HG03159 (cell line): Measurements from ENCODE around the gene SEPTIN7.
"Not testable (repeated sequence)": the region's sequence is repeated elsewhere in the genome, so short reads cannot be mapped to it uniquely, and the experiment has no call there.

Source experiments
- ATAC-seq: cut with Tn5 transposase; IDR thresholded peaks from one replicate; pipeline ENCODE4 v1.9.1; 2021; ENCODE audit warnings: mild to moderate bottlenecking, moderate library complexity; ENCODE audit not compliant: unreplicated experiment

The SEPTIN7 gene

DNA sequence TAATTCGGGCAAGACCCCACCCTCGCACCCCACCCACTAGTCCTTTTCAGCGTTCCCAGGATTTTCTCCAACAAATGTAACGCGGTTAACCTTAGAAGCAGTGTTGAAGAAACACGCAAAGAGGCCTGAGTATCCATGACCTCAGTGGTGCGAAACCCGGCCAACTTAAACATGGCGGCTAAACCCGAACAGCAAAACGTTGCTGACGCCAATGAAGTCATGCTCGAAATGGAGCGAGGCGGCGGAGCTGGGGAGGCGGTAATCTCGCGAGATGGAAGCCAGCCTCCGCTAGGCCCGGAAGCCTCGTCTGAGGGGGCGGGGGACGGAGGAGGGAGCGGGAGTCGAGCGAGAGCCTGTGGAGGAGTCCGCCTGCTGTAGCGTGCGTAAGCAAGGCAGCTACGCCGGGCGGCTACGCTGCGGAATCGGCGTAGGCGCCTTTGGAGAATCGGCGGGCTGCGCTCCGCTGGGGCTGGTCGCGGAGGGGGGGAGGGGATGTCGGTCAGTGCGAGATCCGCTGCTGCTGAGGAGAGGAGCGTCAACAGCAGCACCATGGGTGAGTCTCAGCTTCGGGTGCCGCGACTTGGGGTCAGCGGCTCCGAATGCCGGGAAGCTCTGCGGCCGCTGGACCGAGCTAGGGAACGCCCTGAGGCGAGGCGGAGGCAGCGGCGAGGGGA, at the start of gene SEPTIN7:
SEPTIN7 (plus strand) TSS at position 340 of the 674 bp plus-strand sequence; CDS start at position 493, 153 bp downstream.
- ATAC-seq, result peak; percentile 86

- no peak for ATAC-seq
These were observed 48.1 kb upstream of the SEPTIN7 start for GRCh38 chr7:35752742-35753141.

GRCh38 chr7:35753761-35754603, 46.9 kb upstream of the SEPTIN7 start:
- no peak for ATAC-seq

- ATAC-seq, result no peak
These were observed 46.1 kb upstream of the SEPTIN7 start for GRCh38 chr7:35754741-35755140.

- no peak for ATAC-seq
These were observed 45.1 kb upstream of the SEPTIN7 start for GRCh38 chr7:35755711-35756110.

DNA sequence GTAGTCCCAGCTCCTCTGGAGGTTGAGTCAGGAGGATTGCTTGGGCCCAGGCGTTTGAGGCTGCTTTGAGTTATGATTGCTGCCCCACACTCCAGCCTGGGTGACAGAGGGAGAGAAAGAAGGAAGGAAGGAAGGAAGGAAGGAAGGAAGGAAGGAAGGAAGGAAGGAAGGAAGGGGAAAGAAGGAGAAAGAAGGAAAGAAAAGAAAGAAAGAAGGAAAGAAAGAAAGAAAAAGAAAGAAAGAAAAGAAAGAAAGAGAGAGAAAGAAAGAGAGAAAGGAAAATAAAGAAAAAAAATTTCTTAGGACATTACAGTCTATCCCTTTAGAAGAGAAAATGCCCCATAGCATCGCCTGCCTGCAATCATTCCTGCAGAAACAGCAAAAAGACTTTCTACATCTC, 44.4 kb upstream of the SEPTIN7 start:
- not testable (repeated sequence) for ATAC-seq

DNA sequence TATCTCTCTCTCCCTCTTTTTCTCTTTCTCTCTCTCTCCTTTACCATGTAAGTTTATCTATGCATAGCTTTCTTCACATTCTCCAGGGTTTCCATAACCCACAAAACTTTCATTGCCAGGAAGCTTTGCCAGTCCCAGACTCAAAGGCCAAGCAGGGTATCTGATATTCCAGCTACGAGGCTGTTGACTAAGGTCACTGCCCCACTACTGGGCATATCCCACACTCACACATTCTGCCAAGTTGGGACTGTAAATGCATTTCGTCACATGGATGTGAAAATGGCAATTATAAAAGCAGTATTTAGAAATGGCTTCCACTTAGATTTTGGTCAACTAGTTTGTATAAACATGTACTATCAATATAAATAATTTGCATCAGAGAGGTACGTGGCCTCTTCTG, 43.3 kb upstream of the SEPTIN7 start:
- no peak for ATAC-seq

DNA sequence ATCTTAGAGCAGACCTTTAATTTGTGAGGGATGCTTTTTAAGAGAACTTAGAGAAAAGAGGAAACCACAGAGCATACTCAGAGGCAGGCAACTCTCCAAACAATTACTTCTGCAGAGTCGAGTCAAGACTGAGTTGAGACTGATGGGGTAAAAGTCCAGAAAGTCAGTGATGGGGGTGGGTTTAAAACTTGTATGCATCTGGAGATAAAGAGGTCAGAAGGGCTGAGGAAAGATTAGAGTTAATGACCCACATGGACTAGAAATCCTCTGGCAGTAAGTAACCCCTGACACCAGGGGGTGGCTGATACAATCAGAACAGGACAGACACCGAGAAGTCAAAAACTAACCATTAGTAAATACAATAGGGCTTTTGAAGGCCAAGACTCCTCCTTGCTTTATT, 42.4 kb upstream of the SEPTIN7 start:
- no peak for ATAC-seq

GRCh38 chr7:35760143-35760745, 40.6 kb upstream of the SEPTIN7 start:
- no peak for ATAC-seq

GRCh38 chr7:35761871-35762677, 38.8 kb upstream of the SEPTIN7 start:
- no peak for ATAC-seq

DNA sequence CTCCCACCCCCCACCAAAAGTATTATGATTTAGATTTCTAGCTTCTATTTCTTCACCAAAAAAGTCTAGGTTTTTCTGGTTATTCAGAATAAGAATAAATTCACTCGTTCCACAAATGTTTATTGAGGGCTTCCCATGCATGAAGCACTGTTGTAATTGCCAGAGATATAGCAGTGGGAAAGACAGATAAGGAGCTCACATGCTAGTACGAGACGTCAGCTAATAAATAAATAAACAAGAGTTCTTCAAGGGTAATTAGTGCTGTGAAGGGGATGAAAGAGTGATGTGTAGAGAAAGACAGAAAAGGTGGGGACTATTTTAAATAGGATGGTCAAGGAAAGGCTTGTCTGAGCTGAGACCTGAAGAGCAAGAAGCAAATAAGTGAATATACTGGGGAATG, 38.1 kb upstream of the SEPTIN7 start:
- no peak for ATAC-seq

- ATAC-seq, result no peak
These were observed 32.5 kb upstream of the SEPTIN7 start for GRCh38 chr7:35768346-35768745.

GRCh38 chr7:35771776-35772175, 29.1 kb upstream of the SEPTIN7 start:
- no peak for ATAC-seq

- ATAC-seq, result no peak
These were observed 26.9 kb upstream of the SEPTIN7 start for GRCh38 chr7:35773994-35774393.

- no peak for ATAC-seq
These were observed 24.2 kb upstream of the SEPTIN7 start for GRCh38 chr7:35776686-35777085.

DNA sequence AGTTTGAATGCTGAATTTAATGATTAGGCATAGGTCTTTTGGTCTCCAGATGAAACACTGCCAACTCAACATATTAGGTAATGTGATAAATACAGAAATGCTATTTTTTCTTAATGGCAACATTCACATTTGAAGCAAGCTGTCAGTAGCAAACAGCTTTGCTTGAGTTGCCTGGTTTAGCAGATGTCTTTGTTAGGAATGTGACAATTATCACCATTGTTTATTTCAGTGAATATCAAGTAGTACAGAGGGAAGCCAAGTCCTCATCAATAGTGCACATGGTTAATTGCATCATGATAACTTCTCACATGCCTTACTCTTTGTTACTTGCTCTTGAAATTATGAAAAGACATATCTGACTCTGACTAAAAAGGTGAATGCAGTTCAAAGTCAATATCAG, 23.7 kb upstream of the SEPTIN7 start:
- ATAC-seq, result no peak

DNA sequence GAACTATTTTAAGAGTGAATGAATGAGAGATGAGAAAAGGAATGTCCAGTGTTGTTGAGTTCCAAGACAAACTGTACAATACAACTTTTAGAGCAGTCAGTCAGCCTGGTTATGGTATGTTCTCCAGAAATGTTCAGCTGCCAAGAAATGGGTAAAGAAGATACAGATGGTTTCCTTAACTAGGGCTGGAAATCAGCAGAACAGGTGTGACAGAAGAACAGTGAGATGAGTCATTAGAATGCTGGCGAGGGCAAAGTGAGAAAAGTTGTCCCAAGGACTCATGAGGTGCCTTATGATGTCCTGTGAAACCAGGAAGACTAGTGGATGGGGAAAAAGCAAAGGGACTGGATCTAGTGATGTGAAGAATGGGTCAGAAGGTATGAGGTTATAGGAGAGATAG, 20.8 kb upstream of the SEPTIN7 start:
- no peak for ATAC-seq

- ATAC-seq, result no peak
These were observed 19.6 kb upstream of the SEPTIN7 start for GRCh38 chr7:35781200-35781701.

DNA sequence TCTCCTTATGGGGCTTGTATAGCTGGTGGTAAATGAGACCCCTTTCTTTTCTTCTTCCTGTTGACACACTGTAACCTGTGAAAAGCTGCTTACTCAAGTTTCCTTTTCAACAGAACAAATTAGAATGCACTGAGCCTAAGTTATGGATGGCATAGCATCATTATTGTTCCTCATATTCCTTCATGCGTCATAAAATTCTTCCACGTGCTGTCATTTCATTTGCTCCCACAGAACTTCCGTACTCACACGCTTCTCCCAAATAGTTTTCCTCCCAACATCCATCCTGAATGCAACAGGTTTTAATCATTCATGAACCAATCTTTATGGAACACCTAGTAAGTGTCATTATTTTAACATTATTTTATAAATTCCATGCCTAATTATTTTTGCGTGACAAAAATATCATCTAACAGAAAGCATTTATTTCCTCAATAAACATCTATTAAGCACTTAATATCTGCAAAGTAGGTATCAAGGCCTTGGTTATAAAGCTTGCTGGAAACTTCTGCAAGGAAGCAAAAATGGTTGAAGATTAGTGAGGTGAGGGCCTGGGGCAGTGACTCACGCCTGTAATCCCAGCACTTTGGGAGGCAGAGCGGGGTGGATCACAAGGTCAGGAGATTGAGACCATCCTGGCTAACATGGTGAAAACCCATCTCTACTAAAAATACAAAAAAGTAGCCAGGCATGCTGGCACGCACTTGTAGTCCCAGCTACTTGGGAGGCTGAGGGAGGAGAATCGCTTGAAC, 18.9 kb upstream of the SEPTIN7 start:
- ATAC-seq, result no peak

- ATAC-seq, result no peak
These were observed 16.5 kb upstream of the SEPTIN7 start for GRCh38 chr7:35784332-35784731.
